Vagina (tissue), 2 donors: Measurements from ENCODE around the gene DDI2. TPM values are rescaled to one million over a fixed set of nuclear protein-coding genes. Genes with fewer than 3 reads are reported as not detected.

Experiments
- DNase-seq, 2 donors: peaks; one replicate each; pipeline ENCODE4 v3.0.0-alpha.2; 2017; ENCODE audit errors: extremely low spot score in 2 of 2
- H3K27ac ChIP-seq: fragments of 200-600 bp; sonication (generic); one replicate; pipeline ENCODE4 v1.5.1; 2019
- H3K27me3 ChIP-seq: fragments of 200-600 bp; sonication (generic); one replicate; pipeline ENCODE4 v1.5.1; 2019
- H3K36me3 ChIP-seq, 2 donors: fragments of 200-600 bp; sonication (generic); one replicate each; pipeline ENCODE4 v1.5.1; 2017 to 2019
- H3K4me1 ChIP-seq: fragments of 200-600 bp; sonication (generic); one replicate; pipeline ENCODE4 v1.5.1; 2019
- H3K4me3 ChIP-seq, 2 donors: fragments of 200-600 bp; sonication (generic); 1 replicate in 1 of 2; 2 replicates in 1 of 2; pipeline ENCODE4 v1.5.1; 2016 to 2019
- H3K9me3 ChIP-seq: fragments of 200-600 bp; sonication (generic); one replicate; pipeline ENCODE4 v1.5.1; 2019
- CTCF ChIP-seq, 3 experiments: fragments of 450-650 bp in 2 of 3; fragments of 200-600 bp in 1 of 3; sonication (generic) in 1 of 3; IDR thresholded peaks; one replicate each; pipeline ENCODE4 v1.5.1; 2017 to 2019; ENCODE audit warnings: antibody characterized with exemption in 3 of 3, mild to moderate bottlenecking in 2 of 3, moderate library complexity in 2 of 3
- POLR2A ChIP-seq, 2 donors: fragments of 450-650 bp; IDR thresholded peaks; one replicate each; pipeline ENCODE4 v1.6.1; 2017; ENCODE audit warnings: antibody characterized with exemption in 2 of 2, mild to moderate bottlenecking in 2 of 2, moderate library complexity in 2 of 2
- POLR2AphosphoS5 ChIP-seq, 2 donors: sonication (generic); formaldehyde crosslinking; IDR thresholded peaks; one replicate each; pipeline ENCODE4 v1.9.0; 2017; ENCODE audit warnings: antibody characterized with exemption in 2 of 2, mild to moderate bottlenecking in 2 of 2, low read depth in 1 of 2; ENCODE audit not compliant: insufficient read depth in 1 of 2
- intact Hi-C: fragments of 100-400 bp; cut with DNase I; formaldehyde crosslinking; loops from one replicate; pipeline ENCODE4 v1.15.1; 2023
- total RNA-seq: library from RNA; depleted of rRNA; stranded (reverse); fragments of >200 nt; gene quantifications from one replicate; pipeline ENCODE4 v1.2.3, GENCODE V29; 2016

DDI2 gene
- total RNA-seq, 1 donor from 2014 or later = 59.2 TPM

- no peaks in the 10 kb centered on the region for H3K9me3 ChIP-seq
- no peaks in the 10 kb centered on the region for H3K4me1 ChIP-seq
- H3K4me3 ChIP-seq = no peak overlapping the region
- peaks cover 0 to 64% of the 10 kb centered on the region in 2 donors for H3K36me3 ChIP-seq
- intact Hi-C loops = no loop called here
- H3K27me3 ChIP-seq = no peaks in the 10 kb centered on the region
- H3K27ac ChIP-seq = no peak overlapping the region
- DNase-seq = no peak
- no peak for TF ChIP-seq POLR2A (IDR thresholded peaks at IDR 0.05)
- no peak for TF ChIP-seq POLR2AphosphoS5 (IDR thresholded peaks at IDR 0.05; ENCODE audit: insufficient read depth in 1 of 2, low read depth in 1 of 2)
- TF ChIP-seq CTCF (IDR thresholded peaks at IDR 0.05) = no peak
Measured at GRCh38 chr1:15654091-15654690, 36.9 kb downstream of the DDI2 start.

- H3K27ac ChIP-seq = no peak overlapping the region
- no peak overlapping the region for H3K4me3 ChIP-seq
- no peak for DNase-seq
- H3K27me3 ChIP-seq = no peaks in the 10 kb centered on the region
- no peaks in the 10 kb centered on the region for H3K4me1 ChIP-seq
- TF ChIP-seq POLR2A (IDR thresholded peaks at IDR 0.05) (no peak), CTCF (IDR thresholded peaks at IDR 0.05) (no peak), POLR2AphosphoS5 (IDR thresholded peaks at IDR 0.05; ENCODE audit: insufficient read depth in 1 of 2, low read depth in 1 of 2) (no peak)
- no peaks in the 10 kb centered on the region for H3K9me3 ChIP-seq
- intact Hi-C loops = no loop called here
- H3K36me3 ChIP-seq = peaks cover 0 to 71% of the 10 kb centered on the region in 2 donors
Measured at GRCh38 chr1:15656464-15656863, 39.2 kb downstream of the DDI2 start.

- peaks cover 0 to 71% of the 10 kb centered on the region in 2 donors for H3K36me3 ChIP-seq
- TF ChIP-seq CTCF (IDR thresholded peaks at IDR 0.05) (no peak), POLR2AphosphoS5 (IDR thresholded peaks at IDR 0.05; ENCODE audit: insufficient read depth in 1 of 2, low read depth in 1 of 2) (no peak), POLR2A (IDR thresholded peaks at IDR 0.05) (no peak)
- intact Hi-C loops = no loop called here
Measured at GRCh38 chr1:15657021-15657420, 39.8 kb downstream of the DDI2 start.

GRCh38 chr1:15660151-15660550 lies 42.9 kb downstream of the DDI2 start:
- no peaks in the 10 kb centered on the region for H3K4me1 ChIP-seq
- H3K27me3 ChIP-seq = no peaks in the 10 kb centered on the region
- intact Hi-C loops = no loop called here
- no peaks in the 10 kb centered on the region for H3K9me3 ChIP-seq
- H3K4me3 ChIP-seq = no peak overlapping the region
- TF ChIP-seq POLR2A (IDR thresholded peaks at IDR 0.05) = no peak
- no peak for TF ChIP-seq POLR2AphosphoS5 (IDR thresholded peaks at IDR 0.05; ENCODE audit: insufficient read depth in 1 of 2, low read depth in 1 of 2)
- no peak for TF ChIP-seq CTCF (IDR thresholded peaks at IDR 0.05)
- no peak overlapping the region for H3K27ac ChIP-seq
- no peak for DNase-seq
- peaks cover 0 to 49% of the 10 kb centered on the region in 2 donors for H3K36me3 ChIP-seq

More at GRCh38 chr1:15657021-15657420, 39.8 kb downstream of the DDI2 start:
- Histone ChIP-seq H3K27me3 (no peaks in the 10 kb centered on the region), H3K27ac (no peak overlapping the region), H3K9me3 (no peaks in the 10 kb centered on the region), H3K4me3 (no peak overlapping the region), H3K4me1 (no peaks in the 10 kb centered on the region)
- DNase-seq = no peak

- no peaks in the 10 kb centered on the region for H3K4me1 ChIP-seq
- no peaks in the 10 kb centered on the region for H3K27me3 ChIP-seq
- no peak overlapping the region for H3K4me3 ChIP-seq
- no peak overlapping the region for H3K27ac ChIP-seq
- DNase-seq = no peak
- intact Hi-C loops = no loop called here
- H3K9me3 ChIP-seq = no peaks in the 10 kb centered on the region
- TF ChIP-seq POLR2AphosphoS5 (IDR thresholded peaks at IDR 0.05; ENCODE audit: insufficient read depth in 1 of 2, low read depth in 1 of 2) (no peak), POLR2A (IDR thresholded peaks at IDR 0.05) (no peak), CTCF (IDR thresholded peaks at IDR 0.05) (no peak)
- H3K36me3 ChIP-seq = peaks cover 0 to 32% of the 10 kb centered on the region in 2 donors
Measured at GRCh38 chr1:15662477-15662876, 45.2 kb downstream of the DDI2 start.
